CD4-positive, alpha-beta T cell treated with Interleukin-21 for 1 hour (primary cell): ENCODE results near the gene NDUFB7.

Experiments used
- DNase-seq: peaks from one replicate; pipeline ENCODE4 v3.0.0-alpha.2; 2020

Gene NDUFB7

DNA sequence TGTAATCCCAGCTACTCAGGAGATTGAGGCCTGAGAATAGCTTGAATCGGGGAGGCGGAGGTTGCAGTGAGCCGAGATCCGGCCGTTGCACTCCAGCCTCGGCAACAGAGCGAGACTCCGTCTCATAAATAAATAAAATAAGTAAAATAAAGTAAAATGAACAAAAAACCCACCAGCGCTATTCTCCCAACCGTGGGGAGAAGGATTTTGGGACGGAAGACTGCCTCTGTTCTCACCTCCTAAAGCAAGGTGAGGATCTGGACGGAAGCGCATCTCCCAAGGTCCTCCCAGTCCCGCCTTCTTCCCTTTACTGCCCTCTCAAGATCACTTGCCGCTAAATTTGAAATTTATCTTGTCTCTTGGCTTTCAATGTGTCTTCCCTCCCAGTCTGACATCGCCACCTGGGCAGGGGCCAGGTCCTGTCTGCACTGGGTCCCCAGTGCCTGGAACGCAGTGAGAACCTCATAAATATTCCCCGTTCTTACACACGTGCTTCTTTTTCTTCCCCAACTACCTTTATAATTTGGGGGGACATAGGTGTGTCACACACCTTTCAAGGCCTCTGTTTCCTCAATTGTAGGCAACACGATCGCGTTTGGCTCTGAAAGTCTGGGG is 52.5 kb downstream of the NDUFB7 start:
- DNase-seq: no peak

DNA sequence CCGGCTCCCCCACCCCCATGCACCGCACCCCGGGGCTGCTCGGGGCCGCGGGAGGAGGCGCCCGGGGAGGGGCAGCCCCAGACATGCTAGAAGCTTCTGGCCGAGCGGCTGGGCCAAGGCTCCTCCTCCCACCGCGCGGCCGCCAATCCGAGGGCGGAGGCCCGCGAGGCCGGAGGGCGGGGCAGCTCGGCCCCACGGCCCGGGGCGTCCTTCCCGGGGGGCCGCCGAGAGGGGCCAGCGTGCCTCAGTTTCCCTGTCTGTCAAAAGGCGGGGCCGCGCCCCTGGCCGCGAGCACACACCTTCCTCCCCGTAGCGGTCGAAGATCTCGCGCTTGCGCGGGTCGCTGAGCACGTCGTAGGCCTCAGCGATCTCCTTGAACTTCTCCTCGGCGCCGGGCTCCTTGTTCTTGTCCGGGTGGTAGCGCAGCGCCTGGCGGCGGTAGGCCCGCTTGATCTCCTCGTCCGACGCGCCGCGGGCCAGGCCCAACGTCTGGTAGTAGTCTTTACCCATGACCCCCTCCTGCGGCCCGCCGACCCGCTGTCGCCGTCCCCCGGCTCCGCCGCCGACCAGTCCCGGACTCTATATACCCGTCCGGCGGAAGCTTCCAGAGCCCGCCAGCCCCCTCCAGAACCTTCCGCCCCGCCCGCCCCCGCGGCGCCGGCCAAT is 53.9 kb downstream of the NDUFB7 start, which contains the start of gene DNAJB1:
DNAJB1 (minus strand) TSS at position 558 of the 666 bp plus-strand sequence; CDS start at position 510, 48 bp downstream.
- peak; percentile 79 for DNase-seq

DNA sequence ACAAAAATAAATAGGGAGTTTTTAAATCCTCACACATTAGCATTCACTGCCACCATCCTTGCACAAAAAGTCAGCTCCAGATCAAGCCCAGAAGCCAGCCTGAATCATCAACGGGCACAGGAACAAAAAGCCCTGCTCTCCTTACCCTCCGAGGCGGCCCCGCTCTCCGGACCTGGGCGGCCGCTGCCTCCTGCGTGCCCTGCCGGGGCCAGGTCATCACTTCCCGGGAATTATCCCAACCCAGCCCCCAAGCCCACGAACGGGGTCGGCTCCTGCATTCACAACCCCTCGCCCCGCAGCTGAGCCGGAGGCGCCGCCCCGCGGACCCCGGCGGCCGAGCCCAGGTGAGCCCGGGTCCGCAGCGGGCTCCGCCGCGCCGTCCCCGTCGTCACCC is 54.4 kb downstream of the NDUFB7 start:
- DNase-seq: no peak

DNA sequence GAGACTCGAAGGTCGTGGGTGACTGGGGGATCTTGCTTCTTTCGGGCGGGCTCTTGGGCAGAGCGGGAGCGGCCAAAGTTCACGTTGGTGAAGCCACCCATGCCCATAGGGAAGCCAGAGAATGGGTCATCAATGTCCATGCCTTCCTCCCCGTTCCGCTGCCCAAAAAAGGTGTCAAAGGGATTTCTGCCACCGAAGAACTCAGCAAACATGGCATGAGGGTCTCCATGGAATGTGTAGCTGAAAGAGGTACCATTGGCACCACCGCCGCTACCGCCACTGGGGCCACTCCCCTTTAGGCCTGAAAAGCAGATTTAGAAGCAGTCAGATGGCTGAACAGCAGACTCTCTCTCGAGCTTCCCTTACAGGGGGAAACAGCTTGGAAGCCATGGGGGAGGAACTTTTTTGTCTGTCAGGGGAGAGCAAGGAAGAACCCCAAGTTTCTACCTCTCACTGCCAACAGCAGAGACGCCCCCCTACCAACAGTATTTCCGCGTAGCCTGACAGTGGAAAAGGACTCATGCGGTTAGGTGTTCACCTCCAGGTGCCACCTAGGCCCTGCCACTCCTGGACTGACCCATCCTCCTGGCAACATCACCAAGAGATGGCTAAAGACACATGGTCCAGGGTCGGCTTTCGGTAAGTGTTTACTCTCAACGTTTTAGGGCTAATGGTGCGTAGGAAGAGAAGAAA is 55.0 kb downstream of the NDUFB7 start:
- DNase-seq: peak; percentile 49
